ENCODE data around the gene PUS7L.

GRCh38 chr12:43736927-43737440 lies 21.6 kb downstream of the PUS7L start:
- TF ChIP-seq POLR2AphosphoS5 (IDR thresholded peaks at IDR 0.05) (no peak), POLR2A (IDR thresholded peaks at IDR 0.05) (no peak), CTCF (IDR thresholded peaks at IDR 0.05) (no peak)
